Activated CD8-positive, alpha-beta memory T cell treated with anti-CD3 and anti-CD28 coated beads for 36 hours (primary cell): Measurements from ENCODE around the gene NEUROD1. TPM values are rescaled to one million over a fixed set of nuclear protein-coding genes. Genes with fewer than 3 reads are reported as not detected.
"Not testable (repeated sequence)": the region's sequence is repeated elsewhere in the genome, so short reads cannot be mapped to it uniquely, and the experiment has no call there.

Experiments
- CTCF ChIA-PET: fragments of 350-600 bp; sonication (Branson Sonifier 250); formaldehyde crosslinking; loops from one replicate; lab custom pipeline; 2021; ENCODE audit warnings: antibody characterized with exemption; lab: Charles Lee
- POLR2A ChIA-PET: fragments of 350-600 bp; sonication (Branson Sonifier 250); formaldehyde crosslinking; loops from one replicate; lab custom pipeline; 2021; ENCODE audit warnings: antibody characterized with exemption; lab: Charles Lee
- total RNA-seq, 2 experiments: library from RNA; stranded (reverse); gene quantifications; one replicate each; pipeline ENCODE4 v1.2.3, GENCODE V29; 2021

Gene NEUROD1
- not detected for total RNA-seq

DNA sequence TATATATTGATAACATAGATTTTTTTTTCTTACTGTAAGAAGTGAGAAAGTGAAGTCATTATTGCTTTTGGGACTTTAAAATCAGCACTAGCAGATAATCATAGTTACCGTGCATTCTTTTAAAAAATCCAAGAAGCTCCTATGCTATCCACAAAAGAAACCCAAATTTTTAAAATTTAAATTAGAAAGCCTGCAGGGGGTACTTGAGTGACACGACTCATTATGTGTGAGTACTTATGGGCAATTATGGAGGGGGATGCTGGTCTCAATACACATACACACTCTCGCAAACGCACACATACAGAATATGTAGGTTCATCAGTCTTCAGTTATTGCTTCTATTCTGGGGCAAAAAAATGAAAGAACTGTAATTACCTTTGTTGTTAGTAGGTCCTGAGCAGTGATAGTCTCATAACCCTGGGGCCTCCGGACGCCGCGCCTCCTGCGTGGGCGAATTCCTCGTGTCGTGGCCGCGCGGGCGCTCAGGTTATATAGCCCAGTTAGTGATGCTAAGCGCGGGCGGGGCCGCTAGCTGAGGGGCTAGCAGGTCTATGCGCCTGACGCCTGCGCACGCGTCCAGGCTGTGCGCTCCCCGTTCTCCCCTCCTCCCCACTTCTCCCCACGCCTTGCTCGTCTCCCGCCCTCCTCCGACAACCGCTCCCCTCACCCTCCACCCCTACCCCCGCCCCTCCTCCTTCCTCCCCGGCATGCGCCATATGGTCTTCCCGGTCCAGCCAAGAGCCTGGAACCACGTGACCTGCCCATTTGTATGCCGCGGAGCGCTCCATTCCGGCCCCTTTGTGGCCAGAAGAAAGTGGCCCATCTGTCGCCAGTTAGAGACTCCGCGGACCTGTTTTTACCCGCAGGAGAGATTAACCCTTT, at the start of gene NEUROD1:
Gene NEUROD1, minus strand, starts transcription at position 463 of the 882 bp plus-strand sequence. CDS start 1,657 bp downstream, outside the sequence.
- ChIA-PET CTCF (no interaction called here), POLR2A (no interaction called here)

- ChIA-PET POLR2A (no interaction called here), CTCF (no interaction called here)
These were observed 45.2 kb upstream of the NEUROD1 start for GRCh38 chr2:181725476-181725875.

- ChIA-PET CTCF (no interaction called here), POLR2A (no interaction called here)
These were observed 44.3 kb upstream of the NEUROD1 start for GRCh38 chr2:181724662-181725061.

DNA sequence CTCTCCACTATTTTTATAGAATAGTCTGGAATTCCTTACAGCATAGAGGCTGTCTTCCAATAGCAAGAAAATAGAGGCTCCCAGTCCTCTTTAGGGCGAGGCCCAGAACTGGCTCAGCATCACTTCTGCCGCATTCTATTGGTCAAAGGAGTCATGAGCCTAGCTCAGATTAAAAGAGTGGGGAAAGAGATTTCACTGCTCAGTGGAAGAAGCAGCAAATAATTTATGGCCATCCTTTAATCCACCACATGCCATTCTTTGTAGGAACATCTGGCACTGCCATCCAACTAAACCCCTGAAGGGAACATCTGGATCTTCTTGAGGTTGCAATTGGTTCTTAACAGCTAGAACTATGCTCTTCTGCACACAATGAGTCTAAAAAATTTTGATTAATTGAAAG, 43.4 kb upstream of the NEUROD1 start:
- ChIA-PET CTCF (interaction anchor here (0.8 kb wide), 1 partner anchor 10 kb away, joined by 3 read pairs; no protein-coding TSS in a partner anchor), POLR2A (no interaction called here)

DNA sequence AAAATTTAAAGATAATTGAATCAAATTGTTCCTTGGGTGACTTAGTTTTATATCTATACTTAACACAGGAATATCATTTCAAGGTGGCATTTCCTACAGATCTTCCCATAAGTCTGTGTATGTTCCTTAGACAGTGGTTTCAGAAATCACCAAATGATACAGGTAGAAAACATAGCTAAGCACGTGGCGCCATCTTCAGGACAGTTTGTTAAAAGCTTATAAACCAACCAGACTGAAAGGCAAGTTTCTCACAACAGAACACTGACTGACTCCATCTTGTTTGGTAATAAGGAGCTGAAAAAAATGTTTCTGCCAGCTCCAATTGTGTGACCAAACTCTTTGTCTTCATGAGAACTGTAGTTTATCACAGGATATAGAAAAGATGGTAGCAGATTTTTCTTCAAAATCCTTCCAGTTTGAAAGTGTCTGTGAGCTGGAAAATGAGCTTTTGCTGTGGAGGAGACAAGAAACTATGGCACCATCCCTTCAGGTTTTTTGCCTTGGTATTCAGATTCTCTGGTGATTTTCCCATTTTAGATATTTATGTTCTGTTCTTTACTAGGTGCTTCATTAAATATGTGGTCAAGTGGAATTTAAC, 34.8 kb upstream of the NEUROD1 start:
- POLR2A ChIA-PET: no interaction called here
- CTCF ChIA-PET: interaction anchor here (0.7 to 1.7 kb wide), 6 partner anchors 14 to 1592 kb away, joined by 3 to 4 read pairs (median 3); no protein-coding TSS in a partner anchor

- CTCF ChIA-PET: interaction anchor here (0.6 kb wide), 1 partner anchor 10 kb away, joined by 3 read pairs; no protein-coding TSS in a partner anchor
- POLR2A ChIA-PET: not testable (repeated sequence)
These were observed 30.7 kb upstream of the NEUROD1 start for GRCh38 chr2:181711051-181711450.

- POLR2A ChIA-PET, CTCF ChIA-PET: not testable (repeated sequence)
These were observed 22.2 kb upstream of the NEUROD1 start for GRCh38 chr2:181702519-181702918.

GRCh38 chr2:181698223-181698622, 17.9 kb upstream of the NEUROD1 start:
- ChIA-PET CTCF (no interaction called here), POLR2A (no interaction called here)

GRCh38 chr2:181697571-181697970, 17.3 kb upstream of the NEUROD1 start:
- POLR2A ChIA-PET: no interaction called here
- CTCF ChIA-PET: no interaction called here

- ChIA-PET POLR2A (no interaction called here), CTCF (no interaction called here)
These were observed 16.8 kb upstream of the NEUROD1 start for GRCh38 chr2:181697126-181697525.

DNA sequence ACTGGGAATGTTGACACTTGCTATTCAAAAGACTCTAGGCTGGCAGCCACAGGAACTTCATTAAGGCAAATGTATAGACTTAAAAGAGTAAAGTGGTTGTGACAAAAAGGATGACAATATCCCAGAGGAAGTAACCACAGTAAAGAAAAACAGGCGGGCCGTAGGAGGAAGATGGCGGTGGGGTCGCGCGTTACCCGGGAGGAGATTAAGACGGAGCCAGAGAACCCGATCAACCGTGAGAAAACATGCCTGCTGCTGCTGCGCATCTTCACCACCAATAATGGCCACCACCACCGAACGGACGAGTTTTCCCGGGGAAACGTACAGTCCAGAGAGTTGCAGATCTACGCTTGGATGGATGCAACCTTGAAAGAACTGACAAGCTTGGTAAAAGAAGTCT, 14.0 kb upstream of the NEUROD1 start:
- ChIA-PET CTCF (no interaction called here), POLR2A (no interaction called here)

- ChIA-PET POLR2A (no interaction called here), CTCF (no interaction called here)
These were observed 10.5 kb upstream of the NEUROD1 start for GRCh38 chr2:181690860-181691259.

- ChIA-PET CTCF (no interaction called here), POLR2A (no interaction called here)
These were observed 6.4 kb upstream of the NEUROD1 start for GRCh38 chr2:181686576-181687185.

- ChIA-PET POLR2A (no interaction called here), CTCF (no interaction called here)
These were observed 4.9 kb upstream of the NEUROD1 start for GRCh38 chr2:181685150-181685688.

DNA sequence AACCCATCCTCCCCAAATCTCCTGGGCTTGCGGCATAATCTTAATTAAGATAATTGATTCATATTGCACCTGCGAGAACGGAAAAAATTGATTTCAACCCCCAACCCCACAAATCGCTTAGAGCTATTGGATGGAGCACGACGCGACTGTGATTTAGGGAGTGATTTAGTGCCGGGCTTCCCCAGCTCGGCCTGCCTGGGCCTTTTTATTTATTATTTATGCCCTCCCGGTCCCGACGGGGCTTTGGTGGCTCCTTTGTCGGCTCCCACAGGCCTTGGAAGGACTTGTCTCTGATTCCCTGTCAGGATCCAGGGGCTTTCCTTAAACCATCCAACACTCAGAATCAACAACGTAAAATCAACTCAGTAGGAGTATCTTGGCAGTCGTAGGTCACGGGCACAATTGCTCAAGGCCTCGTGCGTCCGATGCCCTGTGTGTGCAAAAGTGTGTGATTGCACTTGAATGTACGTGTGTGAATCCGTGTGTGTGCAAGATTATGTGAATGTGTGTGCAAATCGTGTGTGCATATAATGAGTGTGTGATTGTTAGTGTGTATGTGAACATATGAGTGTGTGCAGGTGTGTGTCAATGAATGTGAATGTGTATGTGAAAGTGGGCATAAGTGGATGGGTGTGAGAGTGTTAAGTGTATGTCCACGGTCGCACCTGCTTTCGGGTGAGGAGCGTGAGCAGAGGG, 4.3 kb upstream of the NEUROD1 start:
- ChIA-PET POLR2A (no interaction called here), CTCF (no interaction called here)

DNA sequence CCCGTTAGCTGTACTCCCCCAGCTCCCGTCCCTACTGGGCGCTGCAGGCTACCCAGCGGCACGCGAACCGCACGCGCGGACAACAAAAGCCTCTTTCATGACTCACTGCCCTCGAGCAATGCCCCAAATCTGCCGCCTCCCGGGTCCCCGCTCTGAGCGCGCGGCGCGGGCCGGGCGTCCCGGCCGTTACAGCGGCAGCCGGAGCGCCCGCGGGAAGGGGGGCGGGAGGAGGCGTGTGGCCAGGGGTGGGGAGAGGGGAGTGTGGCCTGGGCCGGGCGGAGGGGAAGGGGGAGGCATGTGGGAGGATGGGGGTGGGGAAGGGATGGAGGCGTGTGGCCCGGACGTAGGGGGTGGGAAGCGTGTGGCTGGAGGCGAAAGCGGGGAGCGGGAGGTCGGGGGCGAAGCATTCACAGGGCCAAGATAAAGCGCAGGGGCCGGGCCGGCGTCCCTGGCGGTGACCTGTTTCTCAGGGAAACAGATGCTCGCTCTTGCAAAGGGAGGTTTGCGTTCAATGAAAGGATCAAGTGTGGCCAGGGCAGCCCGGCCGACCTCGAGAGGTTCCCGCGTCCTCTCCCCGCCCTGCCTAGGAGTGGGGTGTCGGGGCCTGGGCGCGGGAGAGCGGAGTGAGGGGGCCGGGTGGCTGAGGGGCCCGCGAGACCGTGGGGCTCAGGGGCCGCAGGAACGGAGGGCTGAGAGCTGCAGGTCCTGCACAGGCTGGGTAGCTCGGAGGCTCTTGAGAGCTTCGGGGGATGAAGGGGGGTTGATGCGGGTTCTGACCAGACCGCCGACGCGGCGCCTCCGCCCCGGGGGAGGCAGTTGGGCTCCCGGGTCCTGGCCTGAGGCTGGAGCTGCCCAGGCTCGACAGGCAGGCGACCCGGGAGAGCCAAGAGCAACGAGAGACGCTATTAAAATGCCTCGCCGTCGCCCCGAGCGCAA, 3.5 kb upstream of the NEUROD1 start:
- CTCF ChIA-PET: interaction anchor here (0.8 kb wide), 1 partner anchor 14 kb away, joined by 3 read pairs; no protein-coding TSS in a partner anchor
- POLR2A ChIA-PET: no interaction called here

DNA sequence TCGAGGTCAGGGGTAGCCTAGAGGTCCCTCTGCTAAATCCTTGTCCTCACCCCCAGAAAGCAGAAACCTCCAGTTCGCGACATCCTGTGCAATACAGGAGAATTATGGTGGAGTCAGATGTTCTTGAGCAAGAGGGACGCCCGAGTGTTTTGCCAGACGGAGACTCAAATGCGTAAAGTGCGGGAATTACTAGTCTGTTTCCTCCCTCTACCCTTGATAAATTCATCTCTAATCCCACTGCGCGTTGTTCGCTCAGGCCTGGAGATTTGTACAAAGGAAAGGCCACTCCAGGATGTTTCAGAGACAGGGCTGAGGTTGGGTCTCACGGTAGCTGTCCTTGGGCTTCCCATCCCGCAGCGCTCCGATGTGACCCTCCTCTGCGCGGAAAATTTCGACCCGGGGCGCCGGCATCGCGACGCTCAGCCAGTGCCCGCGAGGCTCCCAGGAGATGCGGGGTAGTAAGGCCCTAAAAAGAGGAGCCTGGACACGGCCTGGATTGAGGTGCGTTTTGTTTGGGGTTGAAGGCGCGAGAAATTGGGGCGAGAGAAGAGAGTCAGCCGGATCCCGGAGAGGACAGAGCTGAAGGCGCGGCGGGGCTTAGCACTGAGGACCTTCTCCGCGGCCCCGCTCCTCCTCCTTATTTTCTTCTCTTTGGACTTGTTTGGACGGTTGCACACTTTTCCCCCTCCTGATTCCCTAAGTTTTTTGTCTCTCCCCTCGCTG, 2.6 kb upstream of the NEUROD1 start:
- ChIA-PET POLR2A (no interaction called here), CTCF (interaction anchor here (0.8 kb wide), 1 partner anchor 13 kb away, joined by 3 read pairs; no protein-coding TSS in a partner anchor)
